Measurements from ENCODE around the gene SLC35A5.

The SLC35A5 gene

DNA sequence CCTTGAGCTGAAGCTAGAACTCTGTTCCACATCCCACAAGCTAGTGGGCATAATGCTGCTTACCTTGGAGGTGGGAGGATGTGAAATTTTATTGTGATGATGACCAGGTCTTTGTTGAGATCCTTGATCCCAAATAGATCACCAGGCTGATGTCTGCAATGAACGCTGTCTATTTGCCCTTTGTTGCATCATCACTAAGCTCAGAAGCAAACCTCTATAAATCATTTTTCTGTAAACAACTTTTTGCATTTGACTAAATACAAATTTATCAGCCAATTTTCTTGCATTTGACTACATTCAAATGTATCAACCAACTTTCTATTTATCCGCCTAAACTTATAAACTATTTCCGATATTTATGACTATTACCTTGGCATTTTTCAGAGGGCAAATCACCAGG is 69.4 kb downstream of the SLC35A5 start:
- no peak overlapping the region for H3K4me3 Mint-ChIP-seq
- H3K4me1 Mint-ChIP-seq: no peaks in the 10 kb centered on the region
- H3K9me3 Mint-ChIP-seq: no peaks in the 10 kb centered on the region
- H3K27ac Mint-ChIP-seq: no peak overlapping the region
- no peaks in the 10 kb centered on the region for H3K36me3 Mint-ChIP-seq
- no peaks in the 10 kb centered on the region for H3K27me3 Mint-ChIP-seq

DNA sequence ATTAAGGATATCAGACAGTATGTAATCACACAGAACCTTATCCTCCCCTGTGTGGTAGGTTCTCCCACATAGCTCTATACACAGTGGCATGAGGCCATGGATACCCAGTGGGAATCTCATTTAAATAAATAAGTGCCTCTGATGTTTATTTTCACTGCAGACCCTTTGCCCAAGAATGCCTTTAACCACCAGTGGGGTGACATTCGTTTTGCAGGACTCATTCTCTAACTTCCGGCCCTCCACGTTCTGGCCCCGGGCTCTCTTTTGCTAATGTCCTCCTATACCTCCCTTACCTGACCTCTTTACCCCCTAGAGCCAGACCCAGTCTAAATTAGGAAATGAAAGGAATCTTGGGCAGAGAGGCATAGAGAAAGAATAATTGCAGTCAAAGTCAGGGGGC is 70.8 kb downstream of the SLC35A5 start:
- Mint-ChIP-seq H3K27me3 (no peaks in the 10 kb centered on the region), H3K27ac (no peak overlapping the region), H3K4me1 (no peaks in the 10 kb centered on the region), H3K9me3 (no peaks in the 10 kb centered on the region), H3K4me3 (no peak overlapping the region), H3K36me3 (no peaks in the 10 kb centered on the region)

DNA sequence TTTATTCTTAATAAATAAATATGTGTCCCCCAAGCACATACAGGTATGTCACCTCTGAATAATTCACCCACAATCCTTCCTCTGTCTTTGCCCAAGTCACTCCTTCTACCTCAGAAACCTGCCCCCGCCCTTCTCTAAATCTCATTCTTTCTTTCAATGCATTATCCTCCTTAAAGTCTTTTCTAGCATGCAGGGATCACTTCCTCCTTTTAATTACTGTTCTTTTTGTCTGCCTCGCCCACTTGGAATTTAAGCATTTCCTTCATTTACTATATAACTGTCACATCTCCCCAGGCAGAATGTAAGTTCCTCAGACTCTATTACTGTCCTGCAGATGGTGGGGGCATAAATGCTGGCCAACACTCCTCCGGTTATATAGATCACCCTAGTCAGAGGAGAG is 71.3 kb downstream of the SLC35A5 start:
- no peak overlapping the region for H3K27ac Mint-ChIP-seq
- H3K4me3 Mint-ChIP-seq: no peak overlapping the region

GRCh38 chr3:112633757-112634156 is 71.9 kb downstream of the SLC35A5 start:
- Mint-ChIP-seq H3K4me1 (no peaks in the 10 kb centered on the region), H3K4me3 (no peak overlapping the region), H3K27ac (no peak overlapping the region), H3K9me3 (no peaks in the 10 kb centered on the region), H3K27me3 (no peaks in the 10 kb centered on the region), H3K36me3 (no peaks in the 10 kb centered on the region)

More for the DNA sequence above, 71.3 kb downstream of the SLC35A5 start:
- no peaks in the 10 kb centered on the region for H3K4me1 Mint-ChIP-seq
- no peaks in the 10 kb centered on the region for H3K36me3 Mint-ChIP-seq
- H3K27me3 Mint-ChIP-seq: no peaks in the 10 kb centered on the region
- H3K9me3 Mint-ChIP-seq: no peaks in the 10 kb centered on the region

GRCh38 chr3:112634786-112635541 is 73.1 kb downstream of the SLC35A5 start:
- Mint-ChIP-seq H3K4me1 (no peaks in the 10 kb centered on the region), H3K27ac (no peak overlapping the region), H3K36me3 (no peaks in the 10 kb centered on the region), H3K27me3 (no peaks in the 10 kb centered on the region), H3K4me3 (no peak overlapping the region), H3K9me3 (no peaks in the 10 kb centered on the region)

Data from activated naive CD4-positive, alpha-beta T cell treated with anti-CD3 and anti-CD28 coated beads, Interleukin-2, amount 50 U/mL, for 24 hours (primary cell).